HUES64 (cell line): Measurements from ENCODE around the gene BRD1.

Experiments used
- H3K27ac ChIP-seq: 2 replicates; pipeline ENCODE4 v1.7.0; 2013; ENCODE audit warnings: low read depth, low read length, inconsistent platforms
- H3K27me3 ChIP-seq: 2 replicates; pipeline ENCODE4 v1.6.1; 2013; ENCODE audit warnings: mild to moderate bottlenecking, low read length; ENCODE audit not compliant: insufficient read depth
- H3K36me3 ChIP-seq: 2 replicates; pipeline ENCODE4 v1.6.1; 2013; ENCODE audit warnings: mild to moderate bottlenecking, low read length; ENCODE audit not compliant: insufficient read depth
- H3K4me1 ChIP-seq: 2 replicates; pipeline ENCODE4 v1.6.1; 2013; ENCODE audit warnings: mild to moderate bottlenecking, low read length, moderate library complexity; ENCODE audit not compliant: insufficient read depth
- H3K4me3 ChIP-seq: 2 replicates; pipeline ENCODE4 v1.5.1; 2013; ENCODE audit warnings: mild to moderate bottlenecking, low read length, moderate library complexity
- H3K9ac ChIP-seq: 2 replicates; pipeline ENCODE4 v1.6.1; 2013; ENCODE audit warnings: mild to moderate bottlenecking, low read depth, low read length
- H3K9me3 ChIP-seq: 2 replicates; pipeline ENCODE4 v1.6.1; 2013; ENCODE audit warnings: low read depth, low read length; ENCODE audit not compliant: insufficient read depth
- WGBS: fragments of 150-250, 120-280 bp; methylation state at CpG from one replicate; pipeline ENCODE4 v1.1.7; 2013; ENCODE audit warnings: missing lambda C conversion rate; 5-methylcytosine and 5-hydroxymethylcytosine counted together

The BRD1 gene

GRCh38 chr22:49797706-49798105 is 30.0 kb downstream of the BRD1 start:
- Histone ChIP-seq H3K27ac (no peak overlapping the region), H3K36me3 (peaks cover 74% of the 10 kb centered on the region), H3K9ac (no peak overlapping the region), H3K27me3 (no peaks in the 10 kb centered on the region), H3K4me3 (no peak overlapping the region), H3K4me1 (no peaks in the 10 kb centered on the region), H3K9me3 (no peaks in the 10 kb centered on the region)
- 97% methylated on average over 21 of the region's 22 CpGs for WGBS

- no peak overlapping the region for H3K9ac ChIP-seq
- H3K9me3 ChIP-seq: no peaks in the 10 kb centered on the region
- H3K36me3 ChIP-seq: peaks cover 79% of the 10 kb centered on the region
- H3K27ac ChIP-seq: no peak overlapping the region
- WGBS: 96% methylated on average over 25 of the region's 25 CpGs
- H3K4me3 ChIP-seq: no peak overlapping the region
- no peaks in the 10 kb centered on the region for H3K4me1 ChIP-seq
- no peaks in the 10 kb centered on the region for H3K27me3 ChIP-seq
These were observed 30.9 kb downstream of the BRD1 start for GRCh38 chr22:49796596-49797270.

GRCh38 chr22:49795521-49795920 is 32.2 kb downstream of the BRD1 start:
- Histone ChIP-seq H3K36me3 (peaks cover 85% of the 10 kb centered on the region), H3K9ac (no peak overlapping the region), H3K9me3 (no peaks in the 10 kb centered on the region), H3K27me3 (no peaks in the 10 kb centered on the region), H3K4me1 (no peaks in the 10 kb centered on the region), H3K4me3 (no peak overlapping the region), H3K27ac (no peak overlapping the region)
- 95% methylated on average over 11 of the region's 11 CpGs for WGBS

GRCh38 chr22:49793871-49794270 is 33.8 kb downstream of the BRD1 start:
- peaks cover 88% of the 10 kb centered on the region for H3K36me3 ChIP-seq
- H3K9me3 ChIP-seq: no peaks in the 10 kb centered on the region
- WGBS: 96% methylated on average over 23 of the region's 23 CpGs
- no peaks in the 10 kb centered on the region for H3K4me1 ChIP-seq
- no peak overlapping the region for H3K27ac ChIP-seq
- H3K27me3 ChIP-seq: no peaks in the 10 kb centered on the region
- H3K9ac ChIP-seq: no peak overlapping the region
- no peak overlapping the region for H3K4me3 ChIP-seq

- peaks cover 88% of the 10 kb centered on the region for H3K36me3 ChIP-seq
- WGBS: 96% methylated on average over 10 of the region's 10 CpGs
These were observed 34.4 kb downstream of the BRD1 start for GRCh38 chr22:49793296-49793695.

GRCh38 chr22:49792107-49792506 is 35.6 kb downstream of the BRD1 start:
- no peak overlapping the region for H3K9ac ChIP-seq
- H3K27me3 ChIP-seq: no peaks in the 10 kb centered on the region
- no peaks in the 10 kb centered on the region for H3K4me1 ChIP-seq
- H3K27ac ChIP-seq: no peak overlapping the region
- H3K4me3 ChIP-seq: no peak overlapping the region
- H3K9me3 ChIP-seq: no peaks in the 10 kb centered on the region
- 97% methylated on average over 10 of the region's 10 CpGs for WGBS
- peaks cover 87% of the 10 kb centered on the region for H3K36me3 ChIP-seq

More at GRCh38 chr22:49793296-49793695, 34.4 kb downstream of the BRD1 start:
- Histone ChIP-seq H3K27ac (no peak overlapping the region), H3K9me3 (no peaks in the 10 kb centered on the region), H3K27me3 (no peaks in the 10 kb centered on the region), H3K4me3 (no peak overlapping the region), H3K9ac (no peak overlapping the region), H3K4me1 (no peaks in the 10 kb centered on the region)

GRCh38 chr22:49791682-49792081 is 36.0 kb downstream of the BRD1 start:
- no peaks in the 10 kb centered on the region for H3K9me3 ChIP-seq
- H3K4me3 ChIP-seq: no peak overlapping the region
- no peak overlapping the region for H3K9ac ChIP-seq
- no peak overlapping the region for H3K27ac ChIP-seq
- WGBS: 98% methylated on average over 10 of the region's 10 CpGs
- peaks cover 87% of the 10 kb centered on the region for H3K36me3 ChIP-seq
- no peaks in the 10 kb centered on the region for H3K27me3 ChIP-seq
- H3K4me1 ChIP-seq: no peaks in the 10 kb centered on the region

GRCh38 chr22:49790912-49791311 is 36.8 kb downstream of the BRD1 start:
- no peak overlapping the region for H3K9ac ChIP-seq
- H3K9me3 ChIP-seq: no peaks in the 10 kb centered on the region
- peaks cover 89% of the 10 kb centered on the region for H3K36me3 ChIP-seq
- H3K27me3 ChIP-seq: no peaks in the 10 kb centered on the region
- WGBS: 93% methylated on average over 16 of the region's 16 CpGs
- H3K4me1 ChIP-seq: no peaks in the 10 kb centered on the region
- no peak overlapping the region for H3K27ac ChIP-seq
- no peak overlapping the region for H3K4me3 ChIP-seq

GRCh38 chr22:49789289-49790141 is 38.2 kb downstream of the BRD1 start:
- WGBS: 92% methylated on average over 26 of the region's 26 CpGs
- H3K27ac ChIP-seq: no peak overlapping the region
- no peak overlapping the region for H3K4me3 ChIP-seq
- H3K27me3 ChIP-seq: no peaks in the 10 kb centered on the region
- no peaks in the 10 kb centered on the region for H3K9me3 ChIP-seq
- peaks cover 86% of the 10 kb centered on the region for H3K36me3 ChIP-seq
- H3K4me1 ChIP-seq: no peaks in the 10 kb centered on the region
- no peak overlapping the region for H3K9ac ChIP-seq

GRCh38 chr22:49788504-49788903 is 39.2 kb downstream of the BRD1 start:
- Histone ChIP-seq H3K36me3 (peaks cover 86% of the 10 kb centered on the region), H3K27me3 (no peaks in the 10 kb centered on the region), H3K27ac (no peak overlapping the region), H3K9ac (no peak overlapping the region), H3K9me3 (no peaks in the 10 kb centered on the region), H3K4me1 (no peaks in the 10 kb centered on the region), H3K4me3 (no peak overlapping the region)
- 92% methylated on average over 11 of the region's 11 CpGs for WGBS

GRCh38 chr22:49787861-49788260 is 39.8 kb downstream of the BRD1 start:
- 97% methylated on average over 10 of the region's 10 CpGs for WGBS
- Histone ChIP-seq H3K27ac (no peak overlapping the region), H3K27me3 (no peaks in the 10 kb centered on the region), H3K4me3 (no peak overlapping the region), H3K9me3 (no peaks in the 10 kb centered on the region), H3K9ac (no peak overlapping the region), H3K36me3 (peaks cover 85% of the 10 kb centered on the region), H3K4me1 (no peaks in the 10 kb centered on the region)
